Left lung (tissue), 10 donors: ENCODE measurements around the gene VEPH1. TPM values are rescaled to one million over a fixed set of nuclear protein-coding genes. Genes with fewer than 3 reads are reported as not detected.

Experiments
- ATAC-seq: fragments of 200-7000 bp; cut with Tn5 transposase; one replicate; pipeline ENCODE4 v1.9.1; 2020; ENCODE audit warnings: moderate library complexity
- DNase-seq, 4 donors: peaks; one replicate each; pipeline ENCODE4 v3.0.0-alpha.2; 2013 to 2020
- H3K27ac ChIP-seq, 2 donors: fragments of 200-600 bp; sonication (generic) in 1 of 2; one replicate each; pipeline versions ENCODE4 v1.5.0 to v1.8.0; 2020 to 2021
- H3K27me3 ChIP-seq, 2 donors: fragments of 200-600 bp; sonication (generic) in 1 of 2; one replicate each; pipeline versions ENCODE4 v1.5.0 to v1.8.0; 2020 to 2021
- H3K36me3 ChIP-seq, 2 donors: fragments of 200-600 bp; sonication (generic) in 1 of 2; one replicate each; pipeline versions ENCODE4 v1.5.0 to v1.8.0; 2020 to 2021
- H3K4me1 ChIP-seq, 2 donors: fragments of 200-600 bp; one replicate each; pipeline ENCODE4 v1.8.0; 2021
- H3K4me3 ChIP-seq, 2 donors: fragments of 200-600 bp; sonication (generic) in 1 of 2; one replicate each; pipeline versions ENCODE4 v1.5.0 to v1.8.0; 2020 to 2021; ENCODE audit warnings: mild to moderate bottlenecking in 1 of 2
- H3K9me3 ChIP-seq, 2 donors: fragments of 200-600 bp; sonication (generic) in 1 of 2; one replicate each; pipeline versions ENCODE4 v1.5.0 to v1.8.0; 2020 to 2021
- intact Hi-C, 2 donors: fragments of 100-400 bp; cut with DNase I; formaldehyde crosslinking; loops; one replicate each; pipeline versions ENCODE4 v1.11.2 to v1.14.2; 2022
- polyA plus RNA-seq, 6 donors: library from polyadenylated mRNA; unstranded; fragments of 120-200 nt; gene quantifications; one replicate each; pipeline ENCODE4 v1.2.1, GENCODE V29; 2013; ENCODE audit not compliant: insufficient read length in 6 of 6
- total RNA-seq, 2 donors: library from RNA; stranded (reverse); fragmentation: NEBNext Ultra II Directional; extraction: Animal tissue kit (Norgen Biotek cat#: 25700); gene quantifications; one replicate each; pipeline ENCODE4 v1.2.1, GENCODE V29; 2021
- TF ChIP-seq, protein P1 (sequence below), 2 donors: fragments of 200-600 bp; sonication (generic) in 1 of 2; IDR thresholded peaks; one replicate each; pipeline versions ENCODE4 v1.5.0 to v1.8.0; 2021; ENCODE audit warnings: antibody characterized with exemption in 2 of 2
- donor health status: DM: no; HTN: yes; CAD: no.
- donor health status: DM: no; HTN: no; CAD: no.

VEPH1 gene
- total and polyA plus RNA-seq, 8 donors: 30.4 to 143 (median 42.6) TPM

DNA sequence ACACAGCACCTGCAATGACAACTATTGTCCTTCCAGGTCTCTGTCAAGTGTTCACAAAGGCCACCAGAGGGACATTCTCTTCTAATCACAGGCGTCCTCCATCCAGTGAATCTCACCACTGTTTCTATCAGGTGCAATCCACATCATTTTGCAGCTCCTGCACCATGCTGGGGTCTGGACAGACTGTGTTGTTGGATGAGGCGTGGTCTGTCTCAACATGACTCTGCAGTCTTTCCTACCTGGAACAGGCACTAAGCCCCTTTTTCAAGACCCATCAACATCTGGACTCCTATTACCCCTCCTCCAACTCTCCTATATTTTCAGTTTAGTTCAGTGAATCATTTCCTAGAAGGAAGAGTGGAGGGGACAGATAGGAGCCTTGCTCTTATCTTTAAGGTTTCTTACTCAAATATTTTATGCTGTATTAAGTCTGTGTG lies 31.5 kb upstream of the VEPH1 start:
- no peak overlapping the region for H3K4me3 ChIP-seq
- no peaks in the 10 kb centered on the region for H3K36me3 ChIP-seq
- DNase-seq (no peak), ATAC-seq (no peak)
- no peak overlapping the region for H3K27ac ChIP-seq
- TF ChIP-seq, protein P1, sequence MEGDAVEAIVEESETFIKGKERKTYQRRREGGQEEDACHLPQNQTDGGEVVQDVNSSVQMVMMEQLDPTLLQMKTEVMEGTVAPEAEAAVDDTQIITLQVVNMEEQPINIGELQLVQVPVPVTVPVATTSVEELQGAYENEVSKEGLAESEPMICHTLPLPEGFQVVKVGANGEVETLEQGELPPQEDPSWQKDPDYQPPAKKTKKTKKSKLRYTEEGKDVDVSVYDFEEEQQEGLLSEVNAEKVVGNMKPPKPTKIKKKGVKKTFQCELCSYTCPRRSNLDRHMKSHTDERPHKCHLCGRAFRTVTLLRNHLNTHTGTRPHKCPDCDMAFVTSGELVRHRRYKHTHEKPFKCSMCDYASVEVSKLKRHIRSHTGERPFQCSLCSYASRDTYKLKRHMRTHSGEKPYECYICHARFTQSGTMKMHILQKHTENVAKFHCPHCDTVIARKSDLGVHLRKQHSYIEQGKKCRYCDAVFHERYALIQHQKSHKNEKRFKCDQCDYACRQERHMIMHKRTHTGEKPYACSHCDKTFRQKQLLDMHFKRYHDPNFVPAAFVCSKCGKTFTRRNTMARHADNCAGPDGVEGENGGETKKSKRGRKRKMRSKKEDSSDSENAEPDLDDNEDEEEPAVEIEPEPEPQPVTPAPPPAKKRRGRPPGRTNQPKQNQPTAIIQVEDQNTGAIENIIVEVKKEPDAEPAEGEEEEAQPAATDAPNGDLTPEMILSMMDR (IDR thresholded peaks at IDR 0.05): no peak
- no peaks in the 10 kb centered on the region for H3K9me3 ChIP-seq
- no peaks in the 10 kb centered on the region for H3K27me3 ChIP-seq
- H3K4me1 ChIP-seq: peaks cover 0 to 8% of the 10 kb centered on the region in 2 donors
- intact Hi-C loops: no loop called here

DNA sequence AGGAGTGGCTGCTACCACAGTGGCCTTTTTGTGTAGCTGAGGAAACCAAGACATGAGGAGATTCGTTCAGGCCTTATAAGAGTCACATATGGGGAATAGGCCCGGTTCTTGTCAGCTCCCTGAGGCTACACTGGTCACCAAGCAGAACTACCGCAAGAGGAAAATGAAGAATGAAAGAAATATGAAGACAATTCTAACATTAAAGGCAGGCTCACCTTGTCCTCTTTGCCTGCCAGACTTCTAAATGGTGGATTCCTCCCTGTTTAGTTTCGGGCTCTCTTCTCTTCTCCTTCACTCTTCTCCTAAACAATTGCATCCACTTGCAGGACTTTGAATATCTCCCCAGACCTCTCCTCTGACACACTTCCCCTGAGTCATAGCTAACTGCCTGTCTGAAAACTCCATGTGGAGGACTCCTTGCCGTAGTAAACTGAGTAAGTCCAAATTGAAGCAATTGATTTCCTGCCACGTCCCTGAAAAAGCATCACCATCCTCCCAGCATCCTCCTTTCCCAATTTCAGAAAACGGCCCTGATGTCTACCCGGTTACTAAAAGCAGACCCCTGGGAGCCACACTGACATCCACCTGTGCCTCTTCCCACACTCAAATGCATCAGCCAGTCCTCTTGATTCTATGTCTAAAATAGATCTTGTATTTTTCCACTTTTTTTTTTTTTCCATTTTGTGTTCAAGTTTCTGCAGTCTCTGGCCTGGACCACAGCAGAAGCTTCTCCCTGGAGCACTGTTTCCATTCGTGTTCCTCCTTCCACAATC lies 30.3 kb upstream of the VEPH1 start:
- H3K4me3 ChIP-seq: no peak overlapping the region
- TF ChIP-seq, protein P1 (IDR thresholded peaks at IDR 0.05): no peak
- DNase-seq: no peak
- H3K4me1 ChIP-seq: peaks cover 0 to 8% of the 10 kb centered on the region in 2 donors
- ATAC-seq: no peak
- H3K27me3 ChIP-seq: no peaks in the 10 kb centered on the region
- no peaks in the 10 kb centered on the region for H3K36me3 ChIP-seq
- intact Hi-C loops: no loop called here
- no peak overlapping the region for H3K27ac ChIP-seq
- no peaks in the 10 kb centered on the region for H3K9me3 ChIP-seq

DNA sequence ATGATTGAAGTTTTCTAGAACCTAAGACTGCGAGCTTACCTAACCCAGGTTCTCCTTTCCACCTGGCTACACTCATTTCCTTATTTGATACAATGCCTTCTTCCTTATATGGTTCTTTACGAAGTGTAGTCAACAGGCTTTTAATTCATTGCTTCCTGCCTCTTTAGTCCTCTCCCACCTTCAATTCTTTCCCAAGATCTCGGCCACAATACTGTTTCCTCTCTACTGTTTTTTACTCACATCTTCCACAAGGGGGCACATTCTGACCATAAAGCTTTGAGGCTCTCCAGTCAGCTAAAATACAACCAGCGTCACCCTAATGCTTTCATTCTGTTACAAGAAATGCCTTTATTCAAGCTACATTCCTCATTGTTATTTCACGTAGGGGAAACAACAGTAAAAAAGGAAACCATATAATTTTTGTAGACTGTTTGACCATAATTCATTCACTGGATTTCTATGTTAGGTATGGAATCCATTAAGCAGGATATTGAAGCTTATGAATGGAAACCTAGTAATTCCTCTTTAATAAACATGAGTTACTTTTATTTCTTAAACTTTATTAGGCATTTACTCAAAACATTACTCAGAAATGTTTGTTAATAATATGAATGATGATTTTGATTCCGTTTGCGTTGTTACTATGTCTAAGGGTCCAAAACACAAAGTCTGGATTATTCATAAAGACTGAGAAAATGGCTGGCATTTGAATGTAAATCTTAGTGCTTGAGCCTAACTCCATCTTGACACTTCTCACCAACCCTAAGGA lies 29.5 kb upstream of the VEPH1 start:
- ATAC-seq: peak; percentile 97
- no peaks in the 10 kb centered on the region for H3K27me3 ChIP-seq
- peaks cover 0 to 8% of the 10 kb centered on the region in 2 donors for H3K4me1 ChIP-seq
- DNase-seq: peak in 2 of 4 donors; percentile 65 to 84
- H3K9me3 ChIP-seq: no peaks in the 10 kb centered on the region
- TF ChIP-seq, protein P1 (IDR thresholded peaks at IDR 0.05): peak; percentile 58 to 61
- no peak overlapping the region for H3K27ac ChIP-seq
- no peak overlapping the region for H3K4me3 ChIP-seq
- intact Hi-C loops: no loop called here
- no peaks in the 10 kb centered on the region for H3K36me3 ChIP-seq

DNA sequence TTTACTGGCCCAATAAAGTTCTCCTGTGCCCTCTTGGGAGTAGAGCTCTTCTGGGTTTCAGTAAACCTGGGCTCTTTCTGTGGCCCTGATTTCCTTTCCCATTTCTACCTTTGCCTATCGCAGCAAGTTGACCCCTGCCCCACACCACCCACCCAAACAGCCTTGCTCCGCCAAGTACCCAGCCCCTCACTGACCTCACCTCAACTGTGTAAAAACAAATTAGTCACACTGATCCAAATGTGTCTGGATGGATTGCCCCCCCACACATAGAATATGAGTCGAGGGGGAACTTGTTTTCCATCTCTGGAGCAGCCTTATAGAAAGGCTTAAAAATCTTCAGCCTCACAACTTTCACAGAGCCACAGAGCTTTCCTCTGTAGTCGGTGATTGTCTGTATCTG lies 28.6 kb upstream of the VEPH1 start:
- DNase-seq (no peak), ATAC-seq (no peak)
- TF ChIP-seq, protein P1 (IDR thresholded peaks at IDR 0.05): no peak
- H3K27me3 ChIP-seq: no peaks in the 10 kb centered on the region
- no peak overlapping the region for H3K4me3 ChIP-seq
- H3K9me3 ChIP-seq: no peaks in the 10 kb centered on the region
- no peak overlapping the region for H3K27ac ChIP-seq
- intact Hi-C loops: no loop called here
- H3K36me3 ChIP-seq: no peaks in the 10 kb centered on the region
- peaks cover 0 to 8% of the 10 kb centered on the region in 2 donors for H3K4me1 ChIP-seq

DNA sequence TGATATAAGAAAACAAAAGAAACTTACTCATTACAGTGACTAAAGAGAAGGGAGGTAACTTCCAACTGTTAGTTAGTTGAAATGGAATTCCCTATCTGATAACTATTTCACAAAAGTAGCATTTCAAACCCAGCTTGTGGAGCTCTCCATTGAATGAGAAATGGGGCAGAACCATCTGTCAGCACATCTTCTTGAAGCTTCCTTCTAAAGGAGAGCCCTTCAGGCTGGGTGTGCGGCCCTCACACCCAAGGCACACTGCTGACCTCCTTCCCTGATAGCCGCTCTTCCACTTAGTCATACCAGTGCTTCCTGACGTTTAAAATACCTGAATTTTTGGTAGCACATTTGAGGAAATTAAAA lies 28.1 kb upstream of the VEPH1 start:
- no peak overlapping the region for H3K4me3 ChIP-seq
- TF ChIP-seq, protein P1 (IDR thresholded peaks at IDR 0.05): no peak
- no peak overlapping the region for H3K27ac ChIP-seq
- no peak for DNase-seq
- no peaks in the 10 kb centered on the region for H3K36me3 ChIP-seq
- intact Hi-C loops: no loop called here
- ATAC-seq: no peak
- H3K27me3 ChIP-seq: no peaks in the 10 kb centered on the region
- H3K9me3 ChIP-seq: no peaks in the 10 kb centered on the region
- H3K4me1 ChIP-seq: peaks cover 0 to 8% of the 10 kb centered on the region in 2 donors
